ENCODE data around the gene MEGF9. TPM values are rescaled to one million over a fixed set of nuclear protein-coding genes. Genes with fewer than 3 reads are reported as not detected.
A peak's percentile ranks its signal among the peaks of the same experiment; 100 is the strongest.

MEGF9 gene
- total RNA-seq, 1 donor from 2014 or later: 2.6 TPM

- no peak overlapping the region for H3K4me3 Mint-ChIP-seq (ENCODE audit: unreplicated experiment)
- H3K36me3 Mint-ChIP-seq (ENCODE audit: low read depth, unreplicated experiment): no peaks in the 10 kb centered on the region
- no peaks in the 10 kb centered on the region for H3K27me3 Mint-ChIP-seq (ENCODE audit: unreplicated experiment)
- H3K4me1 Mint-ChIP-seq (ENCODE audit: unreplicated experiment): no peaks in the 10 kb centered on the region
- no peak for TF ChIP-seq CTCF (IDR thresholded peaks at IDR 0.05; ENCODE audit: unreplicated experiment)
- no peak overlapping the region for H3K27ac Mint-ChIP-seq (ENCODE audit: unreplicated experiment)
- DNase-seq (ENCODE audit: low spot score): no peak
- no peaks in the 10 kb centered on the region for H3K9me3 Mint-ChIP-seq (ENCODE audit: unreplicated experiment)
Measured at GRCh38 chr9:120621941-120622340, 92.3 kb downstream of the MEGF9 start.

GRCh38 chr9:120619751-120620655 is 94.3 kb downstream of the MEGF9 start:
- peak; percentile 85 for TF ChIP-seq CTCF (IDR thresholded peaks at IDR 0.05; ENCODE audit: unreplicated experiment)
- H3K27me3 Mint-ChIP-seq (ENCODE audit: unreplicated experiment): no peaks in the 10 kb centered on the region
- H3K4me3 Mint-ChIP-seq (ENCODE audit: unreplicated experiment): no peak overlapping the region
- H3K27ac Mint-ChIP-seq (ENCODE audit: unreplicated experiment): no peak overlapping the region
- DNase-seq (ENCODE audit: low spot score): peak; percentile 56
- H3K36me3 Mint-ChIP-seq (ENCODE audit: low read depth, unreplicated experiment): no peaks in the 10 kb centered on the region
- no peaks in the 10 kb centered on the region for H3K9me3 Mint-ChIP-seq (ENCODE audit: unreplicated experiment)
- H3K4me1 Mint-ChIP-seq (ENCODE audit: unreplicated experiment): no peaks in the 10 kb centered on the region

- Mint-ChIP-seq H3K4me1 (ENCODE audit: unreplicated experiment) (no peaks in the 10 kb centered on the region), H3K27me3 (ENCODE audit: unreplicated experiment) (peaks cover 1% of the 10 kb centered on the region), H3K27ac (ENCODE audit: unreplicated experiment) (no peak overlapping the region), H3K36me3 (ENCODE audit: low read depth, unreplicated experiment) (no peaks in the 10 kb centered on the region), H3K9me3 (ENCODE audit: unreplicated experiment) (no peaks in the 10 kb centered on the region), H3K4me3 (ENCODE audit: unreplicated experiment) (no peak overlapping the region)
- no peak for DNase-seq (ENCODE audit: low spot score)
- TF ChIP-seq CTCF (IDR thresholded peaks at IDR 0.05; ENCODE audit: unreplicated experiment): no peak
Measured at GRCh38 chr9:120616966-120617935, 97.0 kb downstream of the MEGF9 start.

- Mint-ChIP-seq H3K27me3 (ENCODE audit: unreplicated experiment) (peaks cover 2% of the 10 kb centered on the region), H3K9me3 (ENCODE audit: unreplicated experiment) (no peaks in the 10 kb centered on the region), H3K4me1 (ENCODE audit: unreplicated experiment) (peaks cover 4% of the 10 kb centered on the region), H3K27ac (ENCODE audit: unreplicated experiment) (no peak overlapping the region), H3K4me3 (ENCODE audit: unreplicated experiment) (no peak overlapping the region), H3K36me3 (ENCODE audit: low read depth, unreplicated experiment) (no peaks in the 10 kb centered on the region)
- DNase-seq (ENCODE audit: low spot score): no peak
- TF ChIP-seq CTCF (IDR thresholded peaks at IDR 0.05; ENCODE audit: unreplicated experiment): no peak
Measured at GRCh38 chr9:120612218-120612617, 102.1 kb downstream of the MEGF9 start.
